GM19438 (cell line): ENCODE data around the gene ZBTB12.

Experiments
- ATAC-seq: cut with Tn5 transposase; IDR thresholded peaks from one replicate; pipeline ENCODE4 v1.9.1; 2021; ENCODE audit warnings: low read depth; ENCODE audit not compliant: unreplicated experiment

The ZBTB12 gene

DNA sequence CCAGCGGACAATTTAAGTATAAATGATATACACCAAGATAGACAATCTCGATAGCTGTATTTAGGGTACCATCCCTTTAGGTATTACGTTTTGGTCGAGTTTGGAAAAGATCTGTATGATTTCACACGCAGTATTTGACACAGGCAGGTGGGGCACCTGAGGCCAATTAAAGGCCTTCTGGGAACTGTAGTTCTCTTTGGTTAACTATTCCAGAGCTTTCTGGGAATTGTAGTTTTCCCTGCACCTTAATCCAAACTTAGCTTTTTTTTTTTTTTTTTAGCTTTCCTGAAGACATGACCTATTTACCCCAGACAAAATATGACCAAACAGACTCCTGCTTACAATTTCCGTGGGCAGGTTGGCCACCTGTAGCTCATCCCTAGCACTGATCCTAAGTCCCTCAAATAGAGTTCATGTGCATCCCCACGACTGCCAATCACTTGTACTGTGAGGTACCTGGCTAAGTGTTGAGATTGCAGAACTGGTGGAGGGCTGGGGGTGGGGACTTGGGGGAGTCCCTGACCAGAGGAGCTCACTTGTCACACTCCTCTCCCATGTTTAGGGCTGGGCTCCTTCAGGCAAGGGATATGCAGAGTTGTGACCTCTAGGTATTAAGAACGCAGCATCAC, 3.4 kb downstream of the ZBTB12 start:
- no peak for ATAC-seq

DNA sequence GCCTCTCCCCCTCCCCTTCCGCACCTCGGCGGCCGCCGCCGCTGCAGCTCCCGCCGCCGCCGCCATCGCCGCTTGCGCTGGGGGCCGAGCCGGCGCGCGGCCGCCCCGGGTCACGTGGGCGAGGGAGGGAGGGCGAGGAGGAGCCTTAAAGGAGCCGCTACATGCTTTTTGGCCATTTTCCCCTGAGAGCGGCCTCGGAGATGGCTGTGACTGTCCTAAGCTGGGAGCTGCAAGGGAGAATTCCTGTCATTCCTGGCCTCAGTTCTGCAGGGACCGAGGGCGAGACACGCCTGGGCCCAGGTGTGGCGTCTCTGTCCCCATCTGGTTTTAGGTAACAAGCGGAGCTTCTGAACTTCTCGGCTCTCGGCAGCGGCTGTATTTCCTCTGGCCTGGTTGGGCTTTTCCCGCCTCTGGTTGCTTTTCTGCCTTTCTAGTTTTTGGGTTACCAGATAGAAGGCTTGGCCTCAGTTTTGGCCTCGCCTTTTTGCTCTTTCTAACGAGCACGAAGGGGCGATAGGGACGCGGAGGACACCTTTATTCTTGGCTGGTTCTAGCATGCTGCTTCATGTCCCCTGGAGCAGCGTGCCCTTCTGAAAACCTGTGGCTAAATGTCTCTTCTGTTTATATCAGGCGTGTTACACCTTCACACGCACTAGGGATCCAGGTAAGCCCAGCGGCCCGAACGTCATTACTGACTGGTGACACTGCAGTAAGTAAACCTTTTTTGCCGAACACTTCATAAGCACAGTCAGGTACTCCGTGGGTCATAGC, 4.1 kb downstream of the ZBTB12 start, which contains the start of gene EHMT2:
Gene EHMT2 (minus strand): TSS at position 87 of the 771 bp plus-strand sequence. CDS start 21 bp downstream, at position 66.
- ATAC-seq = peak; percentile 53

DNA sequence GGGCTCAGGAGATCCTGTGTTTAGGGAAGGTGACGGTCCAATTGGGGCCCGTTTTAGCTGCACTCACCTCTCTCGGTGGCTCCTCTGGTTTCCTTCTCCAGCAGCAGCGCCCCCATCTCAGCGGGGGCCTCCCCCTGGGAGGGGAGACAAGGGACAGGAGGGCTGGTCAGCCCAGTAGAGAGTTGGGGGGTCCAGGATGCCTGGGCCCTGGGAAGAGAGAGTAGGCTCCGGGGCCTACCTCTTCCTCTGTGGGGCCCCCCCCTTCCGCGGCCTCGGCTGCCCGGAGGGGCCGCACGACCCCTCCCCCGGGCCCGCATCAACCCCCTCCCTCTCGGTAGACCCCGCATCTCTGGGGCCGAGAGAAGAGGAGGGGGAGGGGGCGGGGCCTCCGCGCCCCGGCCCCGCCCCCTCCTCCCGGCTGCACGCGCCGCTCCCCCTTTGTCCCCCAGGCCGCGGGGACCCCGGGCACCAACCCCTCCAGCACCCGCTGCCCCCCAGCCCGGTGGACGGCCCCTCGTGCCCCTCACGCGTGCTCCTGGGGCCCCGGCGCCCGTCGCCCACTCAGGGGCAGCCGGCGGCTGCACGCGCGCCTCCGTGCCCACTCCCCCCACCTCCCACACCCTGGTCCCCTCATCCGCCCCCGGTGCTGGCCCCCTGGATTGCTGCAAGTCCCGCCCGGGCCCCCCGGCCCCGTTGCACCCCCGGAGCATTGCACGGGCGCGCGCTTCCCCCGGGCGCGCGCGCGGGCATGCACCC, 4.9 kb downstream of the ZBTB12 start:
- no peak for ATAC-seq

DNA sequence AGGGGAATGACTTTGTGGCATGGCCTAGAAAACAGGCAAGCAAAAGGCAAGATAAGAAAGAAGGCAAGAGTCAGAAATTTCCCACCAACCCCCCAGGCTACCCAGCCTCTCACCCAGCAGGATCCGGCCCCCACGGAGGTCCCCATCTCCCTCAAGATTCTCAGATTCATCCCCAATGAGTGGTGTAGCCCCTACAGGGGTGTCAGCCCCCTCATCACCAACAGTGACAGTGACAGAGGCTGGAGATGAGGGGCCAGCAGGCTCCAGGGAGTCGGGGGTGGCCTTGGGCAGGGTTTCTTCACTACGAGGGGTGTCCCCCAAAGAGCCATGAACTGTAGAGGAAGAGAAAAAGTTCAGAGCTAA, 5.4 kb downstream of the ZBTB12 start:
- ATAC-seq = no peak

DNA sequence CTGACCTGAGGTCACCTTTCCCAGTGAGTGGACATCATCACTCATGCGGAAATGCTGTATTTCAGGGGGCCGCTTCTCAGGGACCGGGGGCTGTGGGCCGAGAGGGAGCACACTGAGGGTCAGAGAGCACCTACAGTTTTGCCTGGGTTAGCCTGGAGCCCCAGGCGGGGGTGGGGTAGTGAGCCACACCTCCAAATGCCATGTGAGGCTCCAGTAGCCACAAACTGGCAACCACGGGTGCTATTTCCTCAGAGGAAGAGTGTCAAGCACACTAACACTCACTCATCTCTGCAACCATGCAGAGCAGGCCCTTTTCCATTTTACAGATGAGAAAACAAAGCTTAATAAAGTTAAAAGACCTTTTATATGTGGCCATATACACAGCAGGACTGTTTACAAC, 9.1 kb downstream of the ZBTB12 start:
- ATAC-seq = no peak

DNA sequence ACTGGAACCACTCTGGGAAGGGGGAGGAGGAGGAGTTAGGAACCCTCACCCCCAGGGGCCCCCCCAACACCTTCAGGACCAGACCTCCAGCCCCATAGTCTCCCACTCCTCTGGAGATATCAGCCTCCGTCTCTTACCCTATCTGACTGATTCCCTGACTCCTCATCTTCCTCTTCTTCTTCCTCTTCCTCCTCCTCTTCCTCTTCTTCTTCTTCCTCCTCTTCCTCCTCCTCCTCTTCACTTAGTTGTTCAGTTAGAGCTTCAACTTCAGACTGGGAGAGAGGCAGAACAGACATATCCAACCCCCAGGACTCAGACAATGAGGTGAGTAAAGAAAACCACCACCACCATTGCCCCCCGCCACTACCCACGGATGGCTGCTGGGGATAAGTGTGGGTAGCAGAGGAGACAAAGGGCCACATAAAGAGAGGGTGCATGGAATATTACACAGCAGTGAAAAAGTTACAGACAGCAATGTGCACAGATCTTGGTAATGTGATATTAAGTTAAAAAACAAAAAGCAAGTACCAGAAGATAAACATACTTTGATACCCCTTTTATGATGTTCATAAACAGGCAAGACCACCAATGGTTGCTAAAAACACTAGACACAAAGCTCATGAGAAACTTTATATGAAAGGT, 12.4 kb downstream of the ZBTB12 start:
- ATAC-seq = no peak

DNA sequence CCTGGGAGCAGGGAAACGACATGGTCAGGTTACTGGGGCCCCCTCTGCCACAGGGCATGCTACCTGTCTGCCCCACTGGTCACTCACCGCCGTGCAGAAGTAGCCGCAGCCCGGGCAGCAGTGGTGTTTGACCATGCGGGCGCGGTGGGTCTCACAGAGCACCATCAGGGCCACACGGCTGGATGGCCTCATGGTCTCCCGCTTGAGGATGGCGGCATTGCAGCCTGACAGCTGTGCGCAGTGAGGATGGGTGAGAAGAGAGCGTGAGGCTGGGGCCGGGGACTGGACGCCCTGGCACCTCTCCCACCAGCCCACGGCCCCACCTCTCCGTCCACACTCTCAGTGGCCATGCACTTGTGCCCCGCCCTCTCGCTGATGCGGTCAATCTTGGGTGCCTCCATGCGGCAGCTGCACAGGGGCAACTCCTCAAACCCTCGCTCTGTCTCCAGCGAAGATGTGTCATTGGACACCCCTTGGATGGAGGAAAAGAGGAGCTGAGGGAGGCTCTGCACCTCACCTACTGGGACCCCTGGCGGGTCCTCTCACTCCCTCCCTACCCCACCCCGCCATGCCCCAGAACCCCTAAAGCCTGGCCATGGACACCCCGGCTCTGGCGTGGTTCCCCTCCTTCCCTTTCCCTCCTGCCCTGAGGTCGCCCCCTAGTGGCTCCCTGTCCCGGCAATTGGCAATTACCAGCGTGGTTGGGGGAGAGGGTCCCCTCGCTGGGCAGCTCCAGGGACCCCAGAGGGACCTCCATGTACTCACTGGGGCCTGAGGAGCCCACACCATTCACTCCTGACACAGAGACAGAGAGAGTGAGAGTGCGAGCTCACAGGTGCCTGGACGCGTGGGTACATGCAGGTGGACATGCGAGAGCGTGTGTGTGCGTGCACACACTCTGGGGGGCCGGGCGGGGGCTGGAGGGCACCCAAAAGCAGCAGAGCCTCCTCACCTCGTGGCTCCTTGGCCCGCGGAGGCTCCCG, 13.3 kb downstream of the ZBTB12 start:
- no peak for ATAC-seq

DNA sequence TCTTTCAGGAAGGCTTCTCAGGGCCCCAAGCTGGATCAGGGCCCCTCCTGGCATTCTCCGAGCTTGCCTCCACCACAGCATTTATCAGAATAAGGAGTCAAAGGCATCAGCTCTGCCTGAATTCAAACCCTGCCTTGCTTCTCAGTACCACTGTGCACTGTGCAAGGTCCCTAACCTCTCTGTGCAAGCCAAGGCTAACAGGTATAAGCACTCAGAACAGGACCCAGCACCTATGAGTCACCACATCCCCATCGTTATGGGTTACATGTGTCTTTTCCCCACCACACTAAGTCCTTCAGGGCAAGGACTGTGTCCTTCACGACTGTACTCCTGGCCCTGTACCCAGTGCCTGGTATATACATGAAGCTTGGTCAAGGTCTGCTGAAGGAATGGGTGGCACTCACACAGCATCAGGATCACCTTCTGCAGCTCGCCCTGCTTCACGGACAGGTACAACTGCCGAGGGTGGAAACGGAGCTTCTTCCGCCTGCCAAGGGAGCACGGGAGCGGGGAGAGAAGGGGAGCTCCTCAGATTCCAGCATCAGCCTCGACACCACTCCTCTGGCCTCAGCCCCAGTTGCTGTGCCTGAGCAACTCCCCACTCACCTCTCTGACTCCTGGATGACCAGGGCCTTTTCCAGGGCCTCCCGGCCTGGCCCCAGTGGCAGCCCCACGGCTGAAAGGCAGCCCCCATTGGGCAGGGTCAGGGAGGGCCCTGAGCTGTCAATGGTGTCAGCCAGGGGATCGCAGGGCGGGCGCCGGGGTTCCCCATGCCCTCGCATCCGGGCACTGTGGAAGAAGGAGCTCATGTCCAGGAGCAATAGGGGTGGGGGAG, 14.5 kb downstream of the ZBTB12 start:
- ATAC-seq = no peak

DNA sequence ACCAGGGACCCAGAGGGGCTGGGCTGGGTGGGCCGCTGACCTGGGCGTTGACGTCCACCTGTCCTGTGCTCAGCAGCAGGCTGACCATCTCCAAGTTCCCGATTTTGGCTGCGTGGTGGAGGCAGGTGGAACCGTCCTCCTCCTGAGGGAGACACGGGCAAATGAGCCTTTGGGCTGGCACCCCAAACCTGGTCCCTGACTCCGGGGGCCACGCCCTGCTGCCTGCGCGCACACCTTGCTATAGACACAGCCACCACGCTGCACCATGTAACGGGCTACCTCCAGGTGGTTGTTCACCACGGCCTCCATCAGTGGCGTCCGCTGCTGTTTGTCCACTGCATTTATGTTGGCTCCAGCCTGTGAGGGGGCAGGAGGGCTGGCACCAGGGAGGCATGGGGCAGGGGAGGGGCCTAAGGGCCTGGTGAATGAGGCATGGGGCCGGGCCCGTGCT, 15.3 kb downstream of the ZBTB12 start:
- no peak for ATAC-seq

DNA sequence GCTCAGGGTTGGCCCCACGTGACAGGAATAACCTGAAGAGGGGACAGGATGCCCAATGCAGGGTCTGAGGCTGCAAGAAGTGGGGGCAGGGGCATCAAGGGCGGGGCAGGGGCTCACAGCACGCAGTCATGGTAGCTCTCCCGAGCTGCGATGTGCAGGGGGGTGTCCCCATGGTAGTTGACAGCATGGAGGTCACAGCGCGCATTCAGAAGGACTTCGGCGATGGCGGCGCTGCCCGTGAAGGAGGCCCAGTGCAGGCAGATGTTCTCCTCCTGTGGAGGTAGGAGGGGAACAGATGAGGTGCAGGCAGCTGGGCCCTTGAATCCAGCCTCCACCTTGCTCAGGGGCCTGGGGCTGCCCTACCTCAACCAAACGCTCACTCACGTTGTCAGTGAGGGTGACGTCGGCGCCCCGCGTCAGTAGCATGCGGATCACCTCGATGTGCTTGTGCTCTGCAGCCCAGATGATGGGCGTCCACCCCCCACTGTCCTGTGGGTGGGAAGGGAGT, 17.3 kb downstream of the ZBTB12 start:
- no peak for ATAC-seq

DNA sequence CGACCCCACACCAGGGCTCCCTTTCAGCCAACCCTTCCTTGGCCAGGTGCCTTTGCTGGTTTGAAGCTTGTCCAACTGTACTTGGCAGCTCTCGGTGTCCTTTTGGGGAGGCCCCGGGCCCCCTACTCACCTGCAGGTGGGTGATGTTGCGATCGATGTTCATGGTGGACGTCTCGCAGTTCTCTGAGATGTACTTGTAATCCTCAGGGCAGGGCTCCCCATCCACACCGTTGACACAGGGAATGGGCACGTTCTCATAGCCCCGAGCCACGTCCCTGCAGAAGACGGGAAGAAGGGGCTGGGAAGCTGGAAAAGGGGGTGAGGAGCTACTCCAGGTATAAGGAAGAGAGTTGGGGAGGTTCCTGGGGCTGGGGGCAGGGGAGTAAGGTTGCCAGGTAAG, 18.2 kb downstream of the ZBTB12 start:
- no peak for ATAC-seq

DNA sequence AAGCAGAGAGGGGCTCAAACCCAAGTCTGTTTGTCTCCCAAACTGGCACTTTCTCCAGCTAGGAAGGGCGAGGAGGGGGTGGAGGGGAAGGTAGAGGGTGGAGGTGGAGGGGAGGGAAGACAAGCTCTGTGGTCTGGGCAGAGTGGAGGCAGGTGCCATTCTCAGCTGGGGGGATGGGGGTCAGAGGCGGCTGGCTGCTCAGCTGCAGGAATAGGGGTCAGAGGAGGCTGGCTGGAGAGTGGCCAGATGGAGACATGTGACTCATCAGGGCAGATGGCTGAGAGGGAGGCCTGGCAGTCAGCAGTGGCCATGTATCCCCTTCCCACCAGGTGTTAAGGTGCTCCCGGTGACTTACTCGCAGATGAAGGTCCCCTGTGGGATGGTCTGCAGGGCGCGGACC, 19.5 kb downstream of the ZBTB12 start:
- ATAC-seq = no peak

DNA sequence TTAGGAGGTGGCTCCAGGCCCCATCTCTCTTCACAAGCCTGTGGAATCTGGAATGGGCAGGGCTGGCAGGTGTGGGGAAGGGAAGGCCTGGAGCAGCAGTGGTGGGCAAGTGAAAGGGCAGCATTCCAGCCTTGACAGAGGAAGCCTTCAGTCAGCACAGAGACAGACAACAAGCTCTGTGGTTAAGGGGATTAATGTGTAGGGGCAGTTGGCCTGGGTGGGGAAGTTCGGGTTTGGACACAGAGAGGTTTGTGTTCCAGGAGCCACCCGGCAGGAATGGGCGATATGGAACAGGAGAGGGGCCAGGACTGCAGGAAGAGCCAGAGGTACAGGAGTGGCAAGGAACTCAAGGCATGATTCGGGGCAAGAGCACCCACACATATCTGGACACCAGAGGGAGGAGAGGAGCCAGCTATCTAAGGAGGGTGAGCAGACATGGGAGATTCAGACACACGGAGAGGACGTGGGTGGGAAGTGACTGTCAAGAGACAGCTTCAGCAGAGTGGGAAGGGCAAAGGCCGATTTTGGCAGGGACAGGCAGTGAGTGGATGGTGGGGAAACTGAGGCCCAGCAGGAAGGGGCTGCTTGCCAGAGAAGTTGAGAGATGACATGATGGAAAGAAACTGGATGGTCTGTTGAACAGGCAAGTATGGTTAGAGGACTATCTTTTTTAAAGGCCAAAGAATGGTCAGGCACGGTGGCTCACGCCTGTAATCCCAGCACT, 20.6 kb downstream of the ZBTB12 start:
- ATAC-seq = no peak

DNA sequence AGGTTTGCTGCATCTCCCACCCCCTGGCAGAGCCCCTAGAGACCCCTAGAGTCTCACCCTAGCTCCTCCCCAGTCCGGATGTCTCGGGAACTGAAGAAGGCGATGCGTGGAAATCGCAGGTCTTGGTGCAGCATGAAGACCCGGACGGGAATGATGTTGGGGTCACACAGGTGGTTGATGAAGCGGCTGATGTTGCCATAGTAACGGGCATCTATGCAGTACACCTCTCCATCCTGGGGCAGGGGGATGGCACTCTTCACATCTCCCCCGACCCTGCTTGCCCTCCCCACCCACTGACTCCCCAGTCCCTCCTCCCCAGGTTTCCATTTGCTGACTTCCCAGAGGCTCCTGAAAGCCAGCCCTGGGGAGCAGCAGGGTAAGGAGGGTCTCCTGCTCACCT, 21.3 kb downstream of the ZBTB12 start:
- ATAC-seq = no peak

DNA sequence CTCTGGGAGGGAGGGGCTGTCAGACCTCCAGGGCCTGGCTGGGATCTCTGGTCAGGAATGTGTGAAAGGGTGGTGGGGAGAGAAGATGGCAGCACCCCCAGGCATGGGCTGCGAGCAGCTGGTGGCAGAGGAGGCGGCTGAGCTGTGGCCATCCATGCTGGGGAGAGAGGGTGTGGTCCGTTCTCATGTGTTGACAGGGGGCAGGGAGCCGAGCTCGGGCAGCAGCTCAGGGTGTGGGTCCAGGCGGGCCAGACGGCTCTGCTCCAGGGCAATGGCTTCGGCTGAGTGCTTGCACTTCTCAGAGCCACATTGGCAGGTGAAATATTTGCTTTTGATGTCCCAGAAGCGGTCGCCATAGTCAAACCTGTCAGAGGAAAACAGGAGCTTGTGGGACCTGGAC, 22.0 kb downstream of the ZBTB12 start:
- ATAC-seq = no peak

DNA sequence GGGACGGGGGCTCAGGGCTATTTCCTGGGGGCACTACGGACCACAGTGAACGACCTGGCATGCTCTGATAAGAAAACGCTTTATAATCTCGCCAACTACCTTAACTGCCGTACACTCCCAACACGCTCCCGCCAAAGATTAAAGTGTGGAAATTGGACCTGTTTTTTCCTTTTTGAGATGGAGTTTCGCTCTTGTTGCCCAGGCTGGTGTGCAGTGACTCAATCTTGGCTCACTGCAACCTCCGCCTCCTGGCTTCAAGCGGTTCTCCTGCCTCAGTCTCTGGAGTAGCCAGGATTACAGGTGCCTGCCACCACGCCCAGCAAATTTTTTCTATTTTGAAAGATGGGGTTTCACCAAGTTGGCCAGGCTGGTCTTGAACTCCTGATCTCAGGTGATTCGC, 22.7 kb downstream of the ZBTB12 start:
- no peak for ATAC-seq

DNA sequence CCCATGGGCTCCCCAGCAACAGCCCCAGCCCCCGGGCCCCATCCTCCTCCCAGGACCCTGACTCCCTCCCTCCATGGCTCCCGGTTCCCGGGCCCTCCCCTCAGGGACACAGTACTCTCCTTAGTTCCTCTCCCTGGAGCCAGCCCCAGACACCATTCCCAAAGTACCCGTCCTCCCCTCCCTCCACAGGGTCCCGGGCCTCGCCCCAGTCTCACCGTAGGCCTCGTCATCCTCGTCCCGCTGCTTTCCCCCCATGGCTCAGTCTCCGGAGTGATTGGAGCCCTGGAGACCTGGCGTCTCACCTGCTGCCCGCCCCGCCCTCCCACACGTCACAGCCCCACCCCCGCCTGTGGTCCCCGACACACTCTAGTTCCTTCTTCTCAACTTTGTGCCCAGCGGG, 23.2 kb downstream of the ZBTB12 start, which contains the start of gene SLC44A4:
Gene SLC44A4 (minus strand): TSS at position 272 of the 400 bp plus-strand sequence. CDS start 17 bp downstream, at position 255.
- ATAC-seq = no peak

DNA sequence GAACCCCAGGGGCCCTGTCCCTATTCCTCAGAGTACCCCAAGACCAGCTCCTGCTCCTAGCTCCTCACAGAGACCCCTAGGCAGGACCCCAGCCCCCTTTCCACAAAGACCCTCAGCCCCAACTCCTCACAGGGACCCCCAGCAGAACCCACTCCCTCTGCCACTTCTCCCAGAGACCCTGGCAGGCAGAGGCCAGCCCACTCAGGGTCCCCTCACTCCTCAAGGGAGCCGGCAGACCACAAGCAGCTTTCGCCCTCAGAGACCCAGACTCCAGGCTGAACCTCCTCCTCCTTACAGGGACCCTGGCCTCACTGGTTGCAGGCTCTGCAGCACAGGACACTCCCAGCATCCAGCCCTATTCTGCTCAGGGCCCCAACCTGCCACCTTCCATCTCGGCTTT, 23.7 kb downstream of the ZBTB12 start:
- no peak for ATAC-seq
